ENCODE data around the gene MYBPH.

DNA sequence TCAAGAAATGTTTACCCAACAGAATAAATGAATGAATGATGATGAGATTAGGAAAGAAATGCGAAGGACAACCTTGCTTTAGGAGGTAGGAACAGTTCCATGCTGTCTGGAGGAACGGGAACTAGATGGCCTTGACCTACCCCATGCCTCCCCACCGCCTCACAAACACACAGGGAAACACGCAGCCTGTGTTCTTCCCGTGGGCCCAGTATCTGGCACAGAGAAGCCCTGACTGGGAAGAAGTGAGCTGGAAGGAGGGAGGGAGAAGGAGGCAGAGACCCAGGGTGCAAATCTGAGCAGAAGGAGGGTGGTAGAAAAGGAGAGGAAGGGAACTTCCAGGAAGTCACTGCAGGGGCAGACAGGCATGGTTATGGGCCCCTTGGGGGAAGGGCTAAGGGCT is 51.6 kb downstream of the MYBPH start:
- TF ChIP-seq POLR2A (IDR thresholded peaks at IDR 0.05; ENCODE audit: low read depth, low read length) (no peak), POLR2AphosphoS5 (IDR thresholded peaks at IDR 0.05; ENCODE audit: low read depth, low read length) (no peak), POU2F2 (IDR thresholded peaks at IDR 0.05; ENCODE audit: low read depth, low read length) (no peak), TAF1 (IDR thresholded peaks at IDR 0.05; ENCODE audit: low read depth, low read length) (no peak), SPI1 (IDR thresholded peaks at IDR 0.05; ENCODE audit: low read depth, low read length) (no peak)

All from GM12891 (cell line).